H1 (cell line): ENCODE measurements around the gene CENPX. TPM values are rescaled to one million over a fixed set of nuclear protein-coding genes. Genes with fewer than 3 reads are reported as not detected.
A peak's percentile ranks its signal among the peaks of the same experiment; 100 is the strongest.

Experiments used
- CTCF ChIA-PET: fragments of 300-600 bp; sonication (Branson Sonifier 250); formaldehyde crosslinking; loops from one replicate; lab custom pipeline; 2021; ENCODE audit not compliant: partially characterized antibody; lab: Charles Lee
- POLR2A ChIA-PET: fragments of 300-600 bp; sonication (Branson Sonifier 250); formaldehyde crosslinking; loops from one replicate; lab custom pipeline; 2021; ENCODE audit warnings: inconsistent platforms; ENCODE audit not compliant: partially characterized antibody; lab: Charles Lee
- DNase-seq, 2 experiments: peaks; one replicate each; pipeline versions ENCODE4 v3.0.0 to v3.0.0-alpha.2; 2010 to 2022; ENCODE audit warnings: low spot score in 2 of 2, low read depth in 1 of 2, mixed read lengths in 1 of 2
- FAIRE-seq: peaks from 2 replicates; lab custom pipeline; 2011; peaks lifted over from hg19 to GRCh38; lab: Jason Lieb, UNC
- H2AFZ ChIP-seq: 2 replicates; pipeline ENCODE4 v1.8.1; 2012; ENCODE audit warnings: low read length, inconsistent platforms
- H2AK5ac ChIP-seq: 2 replicates; pipeline ENCODE4 v1.6.1; 2013; ENCODE audit warnings: low read depth, low read length
- H2BK120ac ChIP-seq: replicated peaks from 2 replicates; pipeline ENCODE3; 2013; ENCODE audit warnings: low read depth, low read length, inconsistent platforms
- H2BK12ac ChIP-seq: 2 replicates; pipeline ENCODE4 v1.6.1; 2013; ENCODE audit warnings: low read depth, low read length
- H2BK15ac ChIP-seq: 2 replicates; pipeline ENCODE4 v1.6.1; 2013; ENCODE audit warnings: low read length
- H2BK20ac ChIP-seq: 2 replicates; pipeline ENCODE4 v1.6.1; 2013; ENCODE audit warnings: low read length
- H2BK5ac ChIP-seq: 2 replicates; pipeline ENCODE4 v1.6.1; 2013; ENCODE audit warnings: low read depth, low read length
- H3K14ac ChIP-seq: 2 replicates; pipeline ENCODE4 v1.6.1; 2013; ENCODE audit warnings: inconsistent platforms; ENCODE audit not compliant: insufficient read length
- H3K18ac ChIP-seq: 2 replicates; pipeline ENCODE4 v1.6.1; 2013; ENCODE audit warnings: low read length; ENCODE audit errors: extremely low read depth
- H3K23ac ChIP-seq: 2 replicates; pipeline ENCODE4 v1.6.1; 2013; ENCODE audit warnings: inconsistent platforms; ENCODE audit not compliant: insufficient read length
- H3K23me2 ChIP-seq: 2 replicates; pipeline ENCODE4 v1.6.1; 2013; ENCODE audit warnings: low read depth, low read length
- H3K27ac ChIP-seq: 2 replicates; pipeline ENCODE4 v1.6.1; 2011; ENCODE audit warnings: low read depth, low read length, inconsistent platforms
- H3K27me3 ChIP-seq, 4 experiments: replicated peaks in 1 of 4; 1 replicate in 1 of 4; 2 replicates in 3 of 4; pipeline versions ENCODE4 v1.6.1 to v1.8.1; 2011 to 2013; ENCODE audit warnings: low read length in 3 of 4, mild to moderate bottlenecking in 3 of 4, inconsistent platforms in 2 of 4, mixed read lengths in 2 of 4, moderate library complexity in 1 of 4; ENCODE audit not compliant: control insufficient read depth in 3 of 4, insufficient read depth in 3 of 4; ENCODE audit errors: extremely low read depth in 1 of 4
- H3K36me3 ChIP-seq, 4 experiments: 2 replicates each; pipeline versions ENCODE4 v1.6.1 to v1.8.1; 2011 to 2013; ENCODE audit warnings: mild to moderate bottlenecking in 4 of 4, low read length in 3 of 4, moderate library complexity in 2 of 4, control low read depth in 1 of 4, inconsistent platforms in 1 of 4; ENCODE audit not compliant: insufficient read depth in 4 of 4, control insufficient read depth in 2 of 4
- H3K4ac ChIP-seq: replicated peaks from 2 replicates; pipeline ENCODE3; 2013; ENCODE audit warnings: low read length, low read depth, mixed read lengths, inconsistent platforms; ENCODE audit not compliant: insufficient read length
- H3K4me1 ChIP-seq, 4 experiments: replicated peaks in 1 of 4; 1 replicate in 1 of 4; 2 replicates in 3 of 4; pipeline versions ENCODE4 v1.6.1 to v1.8.1; 2011 to 2013; ENCODE audit warnings: low read length in 3 of 4, inconsistent platforms in 2 of 4, mixed read lengths in 1 of 4; ENCODE audit not compliant: insufficient read depth in 4 of 4, control insufficient read depth in 3 of 4
- H3K4me2 ChIP-seq, 2 experiments: 2 replicates each; pipeline versions ENCODE4 v1.6.1 to v1.8.1; 2011 to 2013; ENCODE audit warnings: low read depth in 2 of 2, low read length in 2 of 2, control low read depth in 1 of 2, inconsistent platforms in 1 of 2, mild to moderate bottlenecking in 1 of 2; ENCODE audit not compliant: insufficient read depth in 1 of 2
- H3K4me3 ChIP-seq, 4 experiments: fragments of 200-600, 300-600 bp in 1 of 4; sonication (generic), shearing (Covaris generic), sonication (Bioruptor Twin) in 1 of 4; 2 replicates each; pipeline versions ENCODE4 v1.5.1 to v1.8.1; 2011 to 2016; ENCODE audit warnings: low read length in 4 of 4, low read depth in 3 of 4, control low read depth in 2 of 4, inconsistent platforms in 2 of 4, mild to moderate bottlenecking in 2 of 4, mixed read lengths in 1 of 4, moderate library complexity in 1 of 4; ENCODE audit not compliant: insufficient read depth in 2 of 4; ENCODE audit errors: extremely low read depth in 1 of 4
- H3K56ac ChIP-seq: replicated peaks from 2 replicates; pipeline ENCODE3; 2013; ENCODE audit warnings: low read depth, mild to moderate bottlenecking, mixed read lengths, low read length, inconsistent platforms; ENCODE audit not compliant: insufficient read length
- H3K79me1 ChIP-seq: 2 replicates; pipeline ENCODE4 v1.6.1; 2013; ENCODE audit warnings: low read depth, low read length, control low read depth
- H3K79me2 ChIP-seq, 2 experiments: 2 replicates each; pipeline versions ENCODE4 v1.6.1 to v1.8.1; 2012 to 2013; ENCODE audit warnings: low read length in 2 of 2, mild to moderate bottlenecking in 2 of 2, inconsistent platforms in 1 of 2; ENCODE audit not compliant: insufficient read depth in 2 of 2, control insufficient read depth in 1 of 2
- H3K9ac ChIP-seq, 4 experiments: replicated peaks in 1 of 4; 1 replicate in 1 of 4; 2 replicates in 3 of 4; pipeline versions ENCODE4 v1.6.1 to v1.8.1; 2011 to 2013; ENCODE audit warnings: low read depth in 3 of 4, low read length in 3 of 4, control low read depth in 2 of 4, mild to moderate bottlenecking in 2 of 4, moderate library complexity in 2 of 4, inconsistent platforms in 1 of 4; ENCODE audit errors: extremely low read depth in 1 of 4
- H3K9me3 ChIP-seq, 2 experiments: 2 replicates each; pipeline versions ENCODE4 v1.6.1 to v1.8.1; 2012 to 2013; ENCODE audit warnings: mild to moderate bottlenecking in 2 of 2, moderate library complexity in 2 of 2, control low read depth in 1 of 2, inconsistent platforms in 1 of 2, low read depth in 1 of 2, low read length in 1 of 2, mixed read lengths in 1 of 2; ENCODE audit not compliant: insufficient read depth in 2 of 2
- H4K20me1 ChIP-seq, 2 experiments: replicated peaks in 1 of 2; 2 replicates each; pipeline versions ENCODE3 to v1.8.1; 2011 to 2013; ENCODE audit warnings: inconsistent platforms in 2 of 2, low read length in 2 of 2, mild to moderate bottlenecking in 1 of 2; ENCODE audit not compliant: insufficient read depth in 2 of 2, control insufficient read depth in 1 of 2
- H4K5ac ChIP-seq: 2 replicates; pipeline ENCODE4 v1.6.1; 2013; ENCODE audit warnings: low read length, low read depth, mixed read lengths, inconsistent platforms; ENCODE audit not compliant: insufficient read length
- H4K8ac ChIP-seq: 2 replicates; pipeline ENCODE4 v1.8.0; 2013; ENCODE audit warnings: mild to moderate bottlenecking, moderate library complexity, low read length, inconsistent platforms; ENCODE audit not compliant: insufficient read depth; ENCODE audit errors: extremely low read depth
- H4K91ac ChIP-seq: replicated peaks from 2 replicates; pipeline ENCODE3; 2013; ENCODE audit warnings: low read length, mixed read lengths, inconsistent platforms; ENCODE audit not compliant: insufficient read length
- BRCA1 ChIP-seq: IDR thresholded peaks from 2 replicates; pipeline ENCODE4 v1.6.1; 2012; ENCODE audit warnings: low read depth, low read length, improper control_type of control experiment
- CBX5 ChIP-seq: fragments of 300-800, 300-1000 bp; sonication (generic); IDR thresholded peaks from 2 replicates; pipeline ENCODE4 v1.7.1; 2016; ENCODE audit warnings: antibody characterized with exemption, low read length, low read depth
- CEBPB ChIP-seq: IDR thresholded peaks from 2 replicates; pipeline ENCODE4 v1.6.1; 2012; ENCODE audit warnings: low read depth, low read length
- GTF2F1 ChIP-seq: IDR thresholded peaks from 2 replicates; pipeline ENCODE4 v1.6.1; 2012; ENCODE audit warnings: low read depth, low read length, improper control_type of control experiment, borderline replicate concordance
- KDM1A ChIP-seq: fragments of 200-600, 300-600 bp; sonication (generic); IDR thresholded peaks from 2 replicates; pipeline ENCODE4 v1.7.1; 2016; ENCODE audit warnings: mild to moderate bottlenecking, low read length, borderline replicate concordance
- NRF1 ChIP-seq: IDR thresholded peaks from 2 replicates; pipeline ENCODE4 v1.6.1; 2011; ENCODE audit warnings: mild to moderate bottlenecking, low read depth, low read length, improper control_type of control experiment
- POLR2A ChIP-seq, 2 experiments: IDR thresholded peaks; 1 replicate in 1 of 2; 2 replicates in 1 of 2; pipeline ENCODE4 v1.6.1; 2011; ENCODE audit warnings: low read depth in 2 of 2, low read length in 2 of 2, mild to moderate bottlenecking in 2 of 2; ENCODE audit errors: control extremely low read depth in 1 of 2
- RAD21 ChIP-seq, 2 experiments: IDR thresholded peaks in 1 of 2; conservative IDR thresholded peaks in 1 of 2; 2 replicates each; pipeline ENCODE4 v1.6.1; 2011; ENCODE audit warnings: low read depth in 2 of 2, low read length in 2 of 2, improper control_type of control experiment in 1 of 2, inconsistent platforms in 1 of 2, mild to moderate bottlenecking in 1 of 2, moderate library complexity in 1 of 2
- SIRT6 ChIP-seq: IDR thresholded peaks from one replicate; pipeline ENCODE4 v1.7.1; 2012; ENCODE audit warnings: low read length, inconsistent platforms
- SUZ12 ChIP-seq: fragments of 200-600 bp; sonication (generic); IDR thresholded peaks from 2 replicates; pipeline ENCODE4 v1.6.1; 2012; ENCODE audit warnings: mild to moderate bottlenecking, inconsistent platforms, low read length, moderate library complexity, mixed read lengths
- TBP ChIP-seq: IDR thresholded peaks from 2 replicates; pipeline ENCODE4 v1.6.1; 2011; ENCODE audit warnings: low read depth, low read length, improper control_type of control experiment
- TEAD4 ChIP-seq: IDR thresholded peaks from 2 replicates; pipeline ENCODE4 v1.6.1; 2012; ENCODE audit warnings: low read depth, low read length, inconsistent platforms, mixed read lengths
- WGBS, 2 experiments: shearing (Covaris generic) in 1 of 2; methylation state at CpG; one replicate each; pipeline versions ENCODE4 v1.1.6 to v1.1.7; 2013 to 2015; ENCODE audit warnings: low lambda C conversion rate in 2 of 2, mixed read lengths in 2 of 2, inconsistent platforms in 1 of 2, low coverage in 1 of 2, missing lambda C conversion rate in 1 of 2; ENCODE audit not compliant: insufficient replicate concordance in 2 of 2, insufficient coverage in 1 of 2, insufficient read length in 1 of 2; ENCODE audit errors: extremely low coverage in 1 of 2, missing lambda C conversion rate in 1 of 2; 5-methylcytosine and 5-hydroxymethylcytosine counted together
- polyA plus RNA-seq, 7 experiments: library from polyadenylated mRNA; depleted of rRNA in 3 of 7; stranded (reverse) in 5 of 7; unstranded in 2 of 7; fragments of >200 nt in 5 of 7; fragments of 200-250 nt in 2 of 7; gene quantifications; 1 replicate in 5 of 7; 2 replicates in 1 of 7; 4 replicates in 1 of 7; pipeline versions ENCODE4 v1.2.1 to v1.2.3, GENCODE V29; 2011 to 2013; ENCODE audit warnings: missing spikeins in 2 of 7, mixed read lengths in 2 of 7
- total RNA-seq: library from RNA; stranded (reverse); fragmentation: NEBNext Ultra II Directional; extraction: Animal tissue kit (Norgen Biotek cat#: 25700); gene quantifications from 2 replicates; pipeline ENCODE4 v1.2.1, GENCODE V29; 2021
- TF ChIP-seq, protein P1 (sequence below): IDR thresholded peaks from 2 replicates; pipeline ENCODE4 v1.6.1; 2011; ENCODE audit warnings: low read depth, mild to moderate bottlenecking, low read length; ENCODE audit not compliant: insufficient read depth

Gene CENPX
- total and polyA plus RNA-seq, 2 of the 8 experiments (the other 6 are each of a cell fraction or from before 2014, with no cell fraction given), result 116 to 122 TPM

DNA sequence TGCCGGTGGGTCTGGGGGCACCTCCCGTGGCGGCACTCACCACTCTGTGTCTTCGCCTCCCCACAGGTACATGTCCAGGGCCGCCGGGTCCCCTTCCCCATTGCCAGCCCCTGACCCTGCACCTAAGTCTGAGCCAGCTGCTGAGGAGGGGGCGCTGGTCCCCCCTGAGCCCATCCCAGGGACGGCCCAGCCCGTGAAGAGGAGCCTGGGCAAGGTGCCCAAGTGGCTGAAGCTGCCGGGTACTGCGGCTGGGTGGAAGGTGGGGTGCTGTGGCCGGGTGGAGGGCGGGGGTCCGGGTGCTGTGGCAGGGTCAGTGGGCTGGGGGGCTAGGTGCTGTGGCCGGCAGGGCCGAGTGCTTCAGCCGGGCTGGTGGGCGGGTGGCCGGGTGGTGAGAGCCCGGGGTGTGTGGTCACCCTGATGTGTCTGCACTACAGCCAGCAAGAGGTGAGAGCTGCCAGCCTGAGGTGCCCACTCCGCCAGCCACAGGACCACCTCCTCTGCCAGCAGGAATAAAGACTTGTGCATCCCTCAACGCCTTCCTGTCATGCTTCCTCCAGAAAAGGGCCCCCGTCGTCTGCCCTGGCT lies 5.7 kb downstream of the CENPX start:
- peaks cover 3% of the 10 kb centered on the region; the same call in 1 of the 2 replicates for H3K23me2 ChIP-seq
- H2BK20ac ChIP-seq, result no peak overlapping the region
- H2BK12ac ChIP-seq, result no peak overlapping the region
- no peak overlapping the region for H2AFZ ChIP-seq
- ChIA-PET CTCF (interaction anchor here (0.6 to 2.7 kb wide), 9 partner anchors 11 to 187 kb away, joined by 3 to 20 read pairs (median 3); partner anchors contain the start of genes NOTUM and RAC3), POLR2A (interaction anchor here (0.7 to 2.8 kb wide), 13 partner anchors 9 to 103 kb away, joined by 3 to 9 read pairs (median 4); partner anchors contain the start of gene FASN)
- H3K4ac ChIP-seq, result no peak overlapping the region
- no peak overlapping the region for H2AK5ac ChIP-seq
- H2BK120ac ChIP-seq, result no peak overlapping the region
- H3K9ac ChIP-seq, result no peak overlapping the region
- H3K4me2 ChIP-seq, result no peak overlapping the region
- no peaks in the 10 kb centered on the region for H3K27me3 ChIP-seq
- peaks cover 0 to 7% (median 3%) of the 10 kb centered on the region in 4 experiments; a peak in 5 of 7 replicates for H3K4me1 ChIP-seq
- no peaks in the 10 kb centered on the region; a peak in 1 of 8 replicates for H3K36me3 ChIP-seq
- H3K4me3 ChIP-seq, result no peak overlapping the region
- WGBS, 2 experiments, result 91% methylated on average over 21 of the region's 24 CpGs; no CpG with 5 or more reads in 1 of the 2 experiments
- H4K5ac ChIP-seq, result peak overlapping the region; percentile 31
- peaks cover 9 to 18% of the 10 kb centered on the region in 2 experiments for H4K20me1 ChIP-seq
- no peak for DNase-seq
- H3K23ac ChIP-seq, result no peak overlapping the region
- H4K8ac ChIP-seq, result no peak overlapping the region; the same call in 1 of the 2 replicates
- no peak overlapping the region for H4K91ac ChIP-seq
- peaks cover 0 to 7% of the 10 kb centered on the region in 2 experiments; a peak in 1 of 4 replicates for H3K79me2 ChIP-seq
- no peak overlapping the region for H3K18ac ChIP-seq
- H3K9me3 ChIP-seq, result no peaks in the 10 kb centered on the region
- no peak overlapping the region; the same call in 1 of the 2 replicates for H2BK5ac ChIP-seq
- H3K27ac ChIP-seq, result no peak overlapping the region
- peaks cover 1% of the 10 kb centered on the region; the same call in 1 of the 2 replicates for H3K79me1 ChIP-seq
- H3K14ac ChIP-seq, result no peak overlapping the region
- H2BK15ac ChIP-seq, result 0 out of 2 replicates have a peak overlapping the region, but pooled peaks have one; percentile 16
- FAIRE-seq, result no peak
- H3K56ac ChIP-seq, result no peak overlapping the region
- TF ChIP-seq NRF1 (no peak), POLR2A (IDR thresholded peaks at IDR 0.05; ENCODE audit: control extremely low read depth in 1 of 2, low read depth in 2 of 2, low read length in 2 of 2) (no peak), SUZ12 (no peak), TBP (no peak), RAD21 (IDR thresholded peaks at IDR 0.05 in 1 of 2, conservative IDR thresholded peaks at IDR 0.05 in 1 of 2; ENCODE audit: low read depth in 2 of 2, low read length in 2 of 2) (no peak), SIRT6 (no peak), KDM1A (no peak), TEAD4 (no peak), CBX5 (no peak), GTF2F1 (no peak), BRCA1 (no peak), CEBPB (no peak)
- TF ChIP-seq, protein P1, sequence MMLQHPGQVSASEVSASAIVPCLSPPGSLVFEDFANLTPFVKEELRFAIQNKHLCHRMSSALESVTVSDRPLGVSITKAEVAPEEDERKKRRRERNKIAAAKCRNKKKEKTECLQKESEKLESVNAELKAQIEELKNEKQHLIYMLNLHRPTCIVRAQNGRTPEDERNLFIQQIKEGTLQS, result no peak
